Subcutaneous adipose tissue (tissue), 4 donors: ENCODE data around the gene CTSK. TPM values are rescaled to one million over a fixed set of nuclear protein-coding genes. Genes with fewer than 3 reads are reported as not detected.

Experiments used
- small RNA-seq: library from RNA; depleted of rRNA; stranded (forward); fragments of <200 nt; gene quantifications from one replicate; pipeline ENCODE3, GENCODE V24; 2016
- total RNA-seq, 4 donors: library from RNA; depleted of rRNA; stranded (reverse); fragments of >200 nt; gene quantifications; one replicate each; pipeline ENCODE4 v1.1.0, GENCODE V29; 2016
- TF ChIP-seq, protein P1 (sequence below): fragments of 450-650 bp; IDR thresholded peaks from one replicate; pipeline ENCODE4 v1.5.1; 2016; ENCODE audit warnings: low read depth, mild to moderate bottlenecking, control low read depth, antibody characterized with exemption, moderate library complexity

The CTSK gene
- total RNA-seq, 4 donors from 2014 or later, result 77.2 to 290 (median 235) TPM

- TF ChIP-seq, protein P1, sequence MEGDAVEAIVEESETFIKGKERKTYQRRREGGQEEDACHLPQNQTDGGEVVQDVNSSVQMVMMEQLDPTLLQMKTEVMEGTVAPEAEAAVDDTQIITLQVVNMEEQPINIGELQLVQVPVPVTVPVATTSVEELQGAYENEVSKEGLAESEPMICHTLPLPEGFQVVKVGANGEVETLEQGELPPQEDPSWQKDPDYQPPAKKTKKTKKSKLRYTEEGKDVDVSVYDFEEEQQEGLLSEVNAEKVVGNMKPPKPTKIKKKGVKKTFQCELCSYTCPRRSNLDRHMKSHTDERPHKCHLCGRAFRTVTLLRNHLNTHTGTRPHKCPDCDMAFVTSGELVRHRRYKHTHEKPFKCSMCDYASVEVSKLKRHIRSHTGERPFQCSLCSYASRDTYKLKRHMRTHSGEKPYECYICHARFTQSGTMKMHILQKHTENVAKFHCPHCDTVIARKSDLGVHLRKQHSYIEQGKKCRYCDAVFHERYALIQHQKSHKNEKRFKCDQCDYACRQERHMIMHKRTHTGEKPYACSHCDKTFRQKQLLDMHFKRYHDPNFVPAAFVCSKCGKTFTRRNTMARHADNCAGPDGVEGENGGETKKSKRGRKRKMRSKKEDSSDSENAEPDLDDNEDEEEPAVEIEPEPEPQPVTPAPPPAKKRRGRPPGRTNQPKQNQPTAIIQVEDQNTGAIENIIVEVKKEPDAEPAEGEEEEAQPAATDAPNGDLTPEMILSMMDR, result no peak
Observed at GRCh38 chr1:150761801-150762200, 46.3 kb downstream of the CTSK start.

DNA sequence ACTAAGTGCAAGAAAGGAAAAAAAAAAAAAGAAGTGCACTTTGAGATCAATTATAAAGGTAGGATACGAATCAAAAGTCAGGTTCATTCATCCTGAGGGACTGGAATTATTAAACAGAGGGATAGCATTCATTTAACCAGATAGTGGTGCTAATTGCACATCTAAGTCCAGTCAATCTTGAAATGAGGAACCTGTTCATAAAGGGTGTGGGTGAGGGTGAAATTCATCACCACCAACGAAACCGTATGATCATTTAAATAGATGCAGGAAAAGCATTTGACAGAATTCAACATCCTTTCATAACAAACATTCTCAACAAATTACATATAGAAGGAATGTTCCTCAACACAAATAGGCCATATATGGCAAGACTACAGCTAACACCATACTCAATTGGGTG is 48.0 kb downstream of the CTSK start:
- TF ChIP-seq, protein P1, result no peak

DNA sequence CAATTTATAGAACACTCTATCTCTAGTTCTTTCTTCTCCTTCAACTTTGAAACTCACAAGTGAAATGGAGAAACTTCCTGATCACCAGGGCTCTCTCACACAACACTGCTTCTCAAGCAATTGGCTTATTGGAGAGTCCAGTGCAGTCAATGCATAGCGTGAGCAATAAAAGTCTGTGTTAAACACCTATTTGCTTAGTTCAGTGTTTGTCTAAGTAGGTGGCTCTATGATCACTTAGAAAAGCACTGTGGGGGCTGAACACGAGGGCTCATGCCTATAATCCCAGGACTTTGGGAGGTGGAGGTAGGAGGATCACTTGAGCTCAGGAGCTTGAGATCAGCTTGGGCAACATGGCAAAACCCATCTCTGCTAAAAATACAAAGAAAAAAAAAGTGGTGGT is 54.6 kb downstream of the CTSK start:
- TF ChIP-seq, protein P1, result no peak

- TF ChIP-seq, protein P1, result no peak
Observed at GRCh38 chr1:150751443-150751842, 56.6 kb downstream of the CTSK start.

DNA sequence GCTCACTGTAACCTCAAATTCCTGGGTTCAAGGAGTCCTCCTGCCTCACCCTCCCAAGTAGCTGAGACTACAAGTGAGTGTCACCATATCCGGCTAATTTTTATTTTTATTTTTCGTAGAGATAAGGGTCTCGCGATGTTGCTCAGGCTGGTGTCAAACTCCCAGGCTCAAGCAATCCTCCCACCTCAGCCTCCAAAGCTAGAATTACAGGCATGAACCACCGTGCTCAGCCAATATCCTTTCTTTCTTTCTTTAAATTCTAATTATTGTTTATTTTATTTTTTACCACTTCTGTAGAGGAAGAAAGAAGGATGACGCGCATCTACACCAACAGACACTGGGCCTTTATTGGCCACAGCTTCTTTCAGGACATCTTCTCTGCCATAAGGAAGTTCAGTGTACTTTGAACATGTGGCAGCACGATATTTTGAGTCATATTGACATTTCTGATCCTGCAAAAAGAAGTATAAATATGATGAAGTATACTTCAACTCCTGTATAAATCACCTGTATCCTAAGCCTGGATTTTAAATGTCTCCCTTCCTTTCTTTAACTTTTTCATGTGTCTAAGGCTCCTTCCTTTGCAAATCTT is 58.2 kb downstream of the CTSK start:
- TF ChIP-seq, protein P1, result no peak

DNA sequence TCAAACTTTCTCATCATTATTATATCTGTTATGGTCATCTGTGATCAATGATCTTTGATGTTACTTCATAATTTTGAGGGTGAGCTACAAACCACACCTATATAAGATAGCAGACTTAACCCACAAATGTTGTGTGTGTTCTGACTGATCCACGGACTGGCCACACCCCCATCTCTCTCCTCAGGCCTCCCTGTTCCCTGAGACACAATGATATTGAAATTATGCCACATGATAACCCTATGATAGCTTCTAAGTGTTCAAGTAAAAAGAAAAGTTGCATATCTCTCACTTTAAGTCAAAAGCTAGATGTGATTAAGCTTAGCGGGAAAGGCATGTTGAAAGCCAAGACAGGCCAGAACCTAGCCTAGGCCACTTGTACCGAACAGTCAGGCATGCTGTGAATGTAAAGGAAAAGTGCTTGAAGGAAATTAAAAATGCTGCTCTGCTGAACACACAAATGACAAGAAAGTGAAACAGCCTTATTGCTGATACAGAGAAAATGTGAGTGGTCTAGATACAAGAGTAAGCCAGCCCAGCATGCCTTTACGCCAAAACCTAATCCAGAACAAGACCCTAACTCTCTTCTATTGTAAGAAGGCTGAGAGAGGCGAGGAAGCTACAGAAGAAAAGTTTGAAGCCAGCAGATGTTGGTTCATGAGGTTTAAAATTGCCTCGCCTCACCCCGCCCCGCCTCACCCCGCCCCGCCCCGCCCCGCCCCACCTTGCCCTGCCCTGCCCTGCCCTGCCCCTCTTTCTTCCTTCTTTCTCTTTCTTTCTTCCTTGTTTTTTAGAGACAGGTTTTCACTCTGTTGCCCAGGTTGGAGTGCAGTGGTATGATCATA is 59.0 kb downstream of the CTSK start:
- TF ChIP-seq, protein P1, result no peak

Small RNA genes lying within 50 kb of the gene (small RNA-seq; reads per million reads assigned to genes)
- not detected for gene RNU6-1309P

Other genes starting within 250 kb of the CTSK start
- gene MCL1, start 228.7 kb downstream of the CTSK start, total RNA-seq, result 100 to 1,000 TPM; 180 to 328 (median 225) TPM
- 100 to 1,000 TPM; 109 to 165 (median 114) TPM for gene ENSA, start 178.6 kb downstream of the CTSK start, total RNA-seq
- gene GOLPH3L, start 111.1 kb downstream of the CTSK start, total RNA-seq, result 10 to 100 TPM; 16.8 to 29.2 (median 19.1) TPM
- 1 to 10 TPM in 2 of 4 donors, not detected in 2; 2.4 to 4.4 TPM for gene HORMAD1, start 87.4 kb downstream of the CTSK start, total RNA-seq
- 100 to 1,000 TPM in 3 of 4 donors, 10 to 100 TPM in 1; 72.2 to 903 (median 174) TPM for gene CTSS, start 42.5 kb downstream of the CTSK start, total RNA-seq
- gene ARNT, start 68.3 kb upstream of the CTSK start, total RNA-seq, result 10 to 100 TPM; 59.7 to 75.5 (median 67.5) TPM
- not detected for gene CTXND2, start 78.9 kb upstream of the CTSK start, total RNA-seq
- 10 to 100 TPM; 32.3 to 41.4 (median 39.5) TPM for gene SETDB1, start 118.1 kb upstream of the CTSK start, total RNA-seq
- gene CERS2, start 166.6 kb upstream of the CTSK start, total RNA-seq, result 100 to 1,000 TPM in 3 of 4 donors, 10 to 100 TPM in 1; 67.4 to 140 (median 112) TPM
- gene ANXA9, start 174.0 kb upstream of the CTSK start, total RNA-seq, result 1 to 10 TPM in 1 of 4 donors, under 1 TPM in 1, not detected in 2; 0.68 to 1.3 TPM
- gene MINDY1, start 198.6 kb upstream of the CTSK start, total RNA-seq, result 10 to 100 TPM in 3 of 4 donors, 1 to 10 TPM in 1; 8.5 to 31.4 (median 30.7) TPM
- gene PRUNE1, start 200.2 kb upstream of the CTSK start, total RNA-seq, result 10 to 100 TPM; 16.5 to 29.5 (median 17.8) TPM
- gene BNIPL, start 228.3 kb upstream of the CTSK start, total RNA-seq, result under 1 TPM in 3 of 4 donors, not detected in 1; 0.16 to 0.88 (median 0.34) TPM
- 1 to 10 TPM; 4.4 to 7.9 (median 5.5) TPM for gene C1orf56, start 239.5 kb upstream of the CTSK start, total RNA-seq